ENCODE results near the gene COL15A1.

Gene COL15A1

GRCh38 chr9:98902925-98903324, 40.8 kb upstream of the COL15A1 start:
- H3K4me1 ChIP-seq (ENCODE audit: low read length): no peaks in the 10 kb centered on the region
- no peak overlapping the region for H3K4me2 ChIP-seq (ENCODE audit: low read depth, low read length)
- no peaks in the 10 kb centered on the region for H3K27me3 ChIP-seq (replicated peaks; ENCODE audit: insufficient read depth, low read length)

GRCh38 chr9:98903961-98904411, 39.7 kb upstream of the COL15A1 start:
- Histone ChIP-seq H3K79me2 (ENCODE audit: low read length) (no peaks in the 10 kb centered on the region), H3K9me3 (replicated peaks; ENCODE audit: insufficient read depth, low read length) (no peaks in the 10 kb centered on the region), H3K4me1 (ENCODE audit: low read length) (no peaks in the 10 kb centered on the region), H3K36me3 (replicated peaks; ENCODE audit: insufficient read depth, low read length) (no peaks in the 10 kb centered on the region), H4K20me1 (ENCODE audit: insufficient read depth, low read length) (no peaks in the 10 kb centered on the region), H2AFZ (ENCODE audit: low read length) (no peak overlapping the region), H3K9me2 (replicated peaks; ENCODE audit: insufficient read depth, low read length) (no peaks in the 10 kb centered on the region), H3K9ac (ENCODE audit: low read length) (no peak overlapping the region), H3F3A (ENCODE audit: insufficient read depth, low read length) (no peaks in the 10 kb centered on the region), H3K27me3 (replicated peaks; ENCODE audit: insufficient read depth, low read length) (no peaks in the 10 kb centered on the region), H3K4me3 (ENCODE audit: low read length) (no peak overlapping the region), H3K4me2 (ENCODE audit: low read depth, low read length) (no peak overlapping the region), H3K27ac (ENCODE audit: low read length) (no peak overlapping the region)
- DNase-seq: no peak
- TF ChIP-seq, protein P1, sequence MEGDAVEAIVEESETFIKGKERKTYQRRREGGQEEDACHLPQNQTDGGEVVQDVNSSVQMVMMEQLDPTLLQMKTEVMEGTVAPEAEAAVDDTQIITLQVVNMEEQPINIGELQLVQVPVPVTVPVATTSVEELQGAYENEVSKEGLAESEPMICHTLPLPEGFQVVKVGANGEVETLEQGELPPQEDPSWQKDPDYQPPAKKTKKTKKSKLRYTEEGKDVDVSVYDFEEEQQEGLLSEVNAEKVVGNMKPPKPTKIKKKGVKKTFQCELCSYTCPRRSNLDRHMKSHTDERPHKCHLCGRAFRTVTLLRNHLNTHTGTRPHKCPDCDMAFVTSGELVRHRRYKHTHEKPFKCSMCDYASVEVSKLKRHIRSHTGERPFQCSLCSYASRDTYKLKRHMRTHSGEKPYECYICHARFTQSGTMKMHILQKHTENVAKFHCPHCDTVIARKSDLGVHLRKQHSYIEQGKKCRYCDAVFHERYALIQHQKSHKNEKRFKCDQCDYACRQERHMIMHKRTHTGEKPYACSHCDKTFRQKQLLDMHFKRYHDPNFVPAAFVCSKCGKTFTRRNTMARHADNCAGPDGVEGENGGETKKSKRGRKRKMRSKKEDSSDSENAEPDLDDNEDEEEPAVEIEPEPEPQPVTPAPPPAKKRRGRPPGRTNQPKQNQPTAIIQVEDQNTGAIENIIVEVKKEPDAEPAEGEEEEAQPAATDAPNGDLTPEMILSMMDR (IDR thresholded peaks at IDR 0.05; ENCODE audit: low read length): no peak
- no peak for TF ChIP-seq EZH2phosphoT487 (IDR thresholded peaks at IDR 0.05; ENCODE audit: low read length)
- TF ChIP-seq EZH2 (optimal IDR thresholded peaks at IDR 0.05; ENCODE audit: low read depth, low read length): no peak

More at GRCh38 chr9:98902925-98903324, 40.8 kb upstream of the COL15A1 start:
- DNase-seq: no peak
- TF ChIP-seq EZH2 (optimal IDR thresholded peaks at IDR 0.05; ENCODE audit: low read depth, low read length) (no peak), EZH2phosphoT487 (IDR thresholded peaks at IDR 0.05; ENCODE audit: low read length) (no peak)
- TF ChIP-seq, protein P1 (IDR thresholded peaks at IDR 0.05; ENCODE audit: low read length): no peak
- H3K9ac ChIP-seq (ENCODE audit: low read length): no peak overlapping the region
- no peak overlapping the region for H3K4me3 ChIP-seq (ENCODE audit: low read length)
- no peaks in the 10 kb centered on the region for H3K9me2 ChIP-seq (replicated peaks; ENCODE audit: insufficient read depth, low read length)
- no peaks in the 10 kb centered on the region for H3F3A ChIP-seq (ENCODE audit: insufficient read depth, low read length)
- H3K79me2 ChIP-seq (ENCODE audit: low read length): no peaks in the 10 kb centered on the region
- H3K36me3 ChIP-seq (replicated peaks; ENCODE audit: insufficient read depth, low read length): no peaks in the 10 kb centered on the region
- H4K20me1 ChIP-seq (ENCODE audit: insufficient read depth, low read length): no peaks in the 10 kb centered on the region
- no peak overlapping the region for H3K27ac ChIP-seq (ENCODE audit: low read length)
- no peak overlapping the region for H2AFZ ChIP-seq (ENCODE audit: low read length)
- H3K9me3 ChIP-seq (replicated peaks; ENCODE audit: insufficient read depth, low read length): no peaks in the 10 kb centered on the region

DNA sequence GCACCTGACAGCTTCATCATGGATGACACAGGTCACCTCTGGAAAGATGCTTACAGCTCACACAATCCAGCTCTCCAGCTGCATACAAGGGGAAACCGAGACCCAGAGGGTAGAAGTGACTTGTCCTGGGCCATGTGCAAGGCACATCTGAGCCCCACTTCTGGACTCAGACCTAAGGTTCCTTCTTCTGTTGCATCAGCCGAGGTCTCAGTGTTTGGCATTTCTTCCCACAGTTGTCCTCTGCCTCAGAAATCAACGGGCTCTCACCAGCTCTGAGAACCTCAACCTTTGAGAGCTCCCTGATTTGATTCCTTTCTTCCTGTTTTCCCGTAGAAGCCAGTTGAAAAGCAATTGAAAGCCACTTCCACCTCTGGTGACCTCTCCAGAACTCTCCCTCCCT, 38.7 kb upstream of the COL15A1 start:
- Histone ChIP-seq H4K20me1 (ENCODE audit: insufficient read depth, low read length) (no peaks in the 10 kb centered on the region), H3K4me2 (ENCODE audit: low read depth, low read length) (no peak overlapping the region), H3K4me3 (ENCODE audit: low read length) (no peak overlapping the region), H3K27ac (ENCODE audit: low read length) (no peak overlapping the region), H3F3A (ENCODE audit: insufficient read depth, low read length) (no peaks in the 10 kb centered on the region), H3K27me3 (replicated peaks; ENCODE audit: insufficient read depth, low read length) (no peaks in the 10 kb centered on the region), H3K36me3 (replicated peaks; ENCODE audit: insufficient read depth, low read length) (no peaks in the 10 kb centered on the region), H3K9ac (ENCODE audit: low read length) (no peak overlapping the region), H3K79me2 (ENCODE audit: low read length) (no peaks in the 10 kb centered on the region), H3K4me1 (ENCODE audit: low read length) (no peaks in the 10 kb centered on the region), H2AFZ (ENCODE audit: low read length) (no peak overlapping the region), H3K9me3 (replicated peaks; ENCODE audit: insufficient read depth, low read length) (no peaks in the 10 kb centered on the region), H3K9me2 (replicated peaks; ENCODE audit: insufficient read depth, low read length) (no peaks in the 10 kb centered on the region)
- TF ChIP-seq EZH2phosphoT487 (IDR thresholded peaks at IDR 0.05; ENCODE audit: low read length) (no peak), EZH2 (optimal IDR thresholded peaks at IDR 0.05; ENCODE audit: low read depth, low read length) (no peak)
- TF ChIP-seq, protein P1 (IDR thresholded peaks at IDR 0.05; ENCODE audit: low read length): no peak
- DNase-seq: no peak
